ENCODE data around the gene KRT1.

Gene KRT1

GRCh38 chr12:52659395-52659794 lies 20.8 kb downstream of the KRT1 start:
- no peak for FAIRE-seq

DNA sequence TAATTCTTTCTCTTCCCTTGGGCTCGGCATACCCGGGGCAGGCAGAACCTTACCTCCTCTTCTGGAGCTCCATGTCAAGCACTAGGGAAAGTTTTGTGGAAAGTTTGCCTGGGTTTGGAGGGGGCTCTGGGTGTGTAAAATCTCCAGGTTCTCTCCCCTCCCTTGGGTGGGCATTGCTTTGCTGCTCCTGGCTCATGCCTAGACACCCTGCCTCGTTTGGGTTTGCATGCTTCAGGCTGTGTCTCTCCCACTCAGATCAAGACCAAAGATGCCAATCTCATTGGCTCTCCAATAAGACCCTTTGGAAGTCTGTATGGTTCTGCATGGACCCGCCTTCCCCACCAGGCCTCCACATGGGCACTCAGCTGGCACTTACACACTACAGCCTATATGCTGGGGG lies 22.0 kb downstream of the KRT1 start:
- FAIRE-seq, result no peak

DNA sequence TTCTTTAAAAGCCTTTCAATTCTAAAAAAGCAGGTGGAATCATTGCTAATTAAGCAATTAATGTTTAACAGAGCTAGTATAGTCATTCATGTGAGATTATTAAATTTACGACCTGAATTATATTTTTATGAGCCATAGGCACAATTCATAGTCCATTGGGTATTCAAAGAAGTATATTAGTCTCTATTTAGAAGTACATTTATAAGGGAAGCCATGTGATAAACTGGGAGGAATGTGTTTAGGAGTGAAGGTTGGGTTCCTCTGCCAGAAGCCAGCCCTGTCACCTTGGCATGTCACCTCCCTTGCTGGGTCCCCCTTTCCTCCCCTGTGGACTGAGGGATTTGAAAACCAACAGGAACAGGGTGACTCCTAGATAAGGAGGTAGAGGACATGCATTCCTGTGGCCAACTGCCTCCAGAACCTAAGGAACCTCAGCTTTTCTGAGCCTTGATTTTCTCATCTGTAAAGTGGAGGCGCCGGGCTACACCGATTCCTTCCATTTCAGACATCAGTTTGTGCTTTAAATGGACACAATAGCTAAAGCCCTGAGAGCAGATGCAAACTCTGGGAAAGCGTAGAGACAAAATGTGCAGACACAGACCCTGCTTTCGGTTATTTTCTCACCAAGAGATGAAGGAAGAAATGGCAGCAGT lies 22.8 kb downstream of the KRT1 start:
- no peak for FAIRE-seq

- FAIRE-seq, result no peak
These were observed 23.6 kb downstream of the KRT1 start for GRCh38 chr12:52656616-52657015.

DNA sequence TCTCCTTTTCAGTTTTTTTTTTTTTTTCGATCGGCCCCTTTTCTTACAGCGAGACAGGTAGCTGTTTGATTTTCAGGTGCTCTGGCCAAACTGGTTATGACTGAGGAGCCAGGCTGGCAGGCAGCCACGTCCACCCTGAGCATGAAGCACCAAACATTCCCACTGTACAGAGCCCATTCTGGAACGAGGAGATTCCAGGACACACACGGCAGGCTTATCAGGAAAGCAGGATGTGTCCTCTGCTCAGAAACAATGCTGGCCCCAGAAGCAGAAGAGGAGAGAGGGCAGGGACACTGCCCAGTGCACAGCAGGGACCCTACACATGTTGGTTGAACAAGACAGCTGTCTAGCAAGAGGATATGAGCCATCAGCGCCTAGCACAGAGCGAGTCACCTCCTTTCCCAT lies 24.5 kb downstream of the KRT1 start:
- FAIRE-seq, result no peak

- FAIRE-seq, result no peak
These were observed 25.0 kb downstream of the KRT1 start for GRCh38 chr12:52655251-52655650.

DNA sequence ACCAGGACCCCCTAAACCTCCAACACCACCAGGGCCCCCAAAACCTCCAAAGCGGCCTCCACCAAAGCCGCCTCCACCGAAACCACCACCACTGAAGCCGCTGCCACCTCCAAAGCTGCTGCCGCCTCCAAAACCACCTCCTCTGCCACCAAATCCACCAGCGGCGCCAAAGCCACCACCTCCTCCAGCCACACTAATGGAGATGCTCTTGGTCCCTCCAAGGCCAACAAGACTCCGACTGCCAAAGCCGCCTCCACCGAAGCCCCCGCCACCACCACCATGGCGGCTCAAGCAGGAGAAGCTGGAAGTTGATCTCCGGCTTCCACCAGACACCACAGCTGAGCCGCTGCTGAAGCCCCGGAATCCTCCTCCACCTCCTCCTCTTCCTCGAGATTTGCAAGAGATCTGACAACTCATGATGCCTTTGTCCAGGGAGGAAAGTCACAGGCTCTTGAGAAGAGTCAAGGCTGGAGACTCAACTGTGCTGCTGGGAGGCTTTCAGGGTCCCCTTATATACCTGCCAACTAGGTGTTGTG lies 28.4 kb downstream of the KRT1 start, which contains the start of gene KRT2:
TSS of gene KRT2 (minus strand) at position 486 of the 536 bp plus-strand sequence. CDS start at position 417, 69 bp downstream.
- FAIRE-seq, result no peak

DNA sequence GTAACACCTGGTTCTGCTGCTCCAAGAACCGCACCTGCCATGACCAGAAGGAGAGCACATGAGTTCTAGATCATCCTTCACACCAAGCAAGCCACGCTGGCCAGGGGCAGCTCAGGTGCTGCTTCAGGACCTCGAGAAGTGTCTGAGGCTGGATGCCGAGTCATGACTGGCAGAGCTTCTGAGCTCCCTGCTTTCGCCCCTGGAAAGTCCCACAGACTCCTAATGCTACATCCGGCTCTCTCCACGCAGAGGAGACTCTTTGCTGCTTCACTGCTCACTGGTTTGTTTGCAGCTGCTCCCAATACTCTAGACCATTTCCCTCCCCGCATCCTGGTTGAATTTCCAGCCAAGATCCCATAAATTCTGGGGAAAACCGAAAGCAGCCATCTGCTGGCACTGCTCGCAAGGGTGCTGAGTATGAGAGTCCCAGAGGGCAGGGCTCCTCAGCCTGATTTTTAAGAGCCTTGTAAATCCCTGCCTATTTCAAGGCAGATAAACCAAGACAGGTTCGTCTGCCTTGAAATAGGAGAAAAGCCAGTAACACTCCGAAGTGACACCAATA lies 29.6 kb downstream of the KRT1 start:
- FAIRE-seq, result no peak

GRCh38 chr12:52649066-52649465 lies 31.1 kb downstream of the KRT1 start:
- no peak for FAIRE-seq

DNA sequence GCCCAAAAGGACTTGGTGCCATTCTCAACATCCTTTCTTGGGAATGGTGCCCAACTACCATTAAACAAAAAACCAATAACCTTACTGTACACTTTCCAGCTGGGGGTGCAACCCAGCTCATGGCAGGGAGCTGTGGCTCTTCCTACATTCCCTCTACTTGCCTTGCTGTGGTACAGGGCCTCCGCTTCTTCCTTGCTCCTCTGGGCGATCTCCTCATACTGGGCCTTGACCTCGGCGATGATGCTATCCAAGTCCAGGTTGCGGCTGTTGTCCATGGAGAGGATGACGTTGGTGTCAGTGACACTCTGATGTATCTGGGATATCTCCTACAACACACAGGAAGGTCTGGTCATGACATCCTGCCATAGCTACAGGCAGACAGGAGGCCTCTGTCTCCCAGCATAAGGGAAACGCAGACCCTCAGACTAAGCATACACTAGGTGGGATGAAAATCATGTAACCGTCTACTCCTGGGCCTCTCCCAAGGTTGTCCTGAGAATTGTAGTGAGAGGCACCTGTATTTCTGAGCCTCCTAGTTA lies 32.1 kb downstream of the KRT1 start:
- no peak for FAIRE-seq

DNA sequence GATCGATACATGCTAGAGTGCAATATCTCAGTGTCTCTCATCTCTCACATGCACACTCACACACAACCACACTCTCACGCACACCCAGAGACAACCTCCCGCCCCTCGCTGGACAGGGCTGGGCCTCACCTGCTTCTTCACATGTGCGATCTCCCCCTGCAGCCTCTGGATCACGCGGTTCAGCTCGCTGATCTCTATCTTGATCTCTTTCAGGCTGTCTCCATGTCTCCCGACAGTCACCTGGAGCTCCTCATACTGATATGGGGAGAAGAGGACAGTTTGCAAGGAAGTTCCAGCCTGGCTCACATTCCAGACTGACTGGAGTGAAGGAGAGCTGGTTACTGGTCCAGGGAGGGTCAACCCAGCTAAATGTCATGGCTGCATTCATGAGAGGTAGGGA lies 32.6 kb downstream of the KRT1 start:
- FAIRE-seq, result no peak

GRCh38 chr12:52646613-52647012 lies 33.6 kb downstream of the KRT1 start:
- FAIRE-seq, result no peak

GRCh38 chr12:52645982-52646381 lies 34.2 kb downstream of the KRT1 start:
- FAIRE-seq, result no peak

GRCh38 chr12:52645120-52645761 lies 35.0 kb downstream of the KRT1 start:
- FAIRE-seq, result no peak

DNA sequence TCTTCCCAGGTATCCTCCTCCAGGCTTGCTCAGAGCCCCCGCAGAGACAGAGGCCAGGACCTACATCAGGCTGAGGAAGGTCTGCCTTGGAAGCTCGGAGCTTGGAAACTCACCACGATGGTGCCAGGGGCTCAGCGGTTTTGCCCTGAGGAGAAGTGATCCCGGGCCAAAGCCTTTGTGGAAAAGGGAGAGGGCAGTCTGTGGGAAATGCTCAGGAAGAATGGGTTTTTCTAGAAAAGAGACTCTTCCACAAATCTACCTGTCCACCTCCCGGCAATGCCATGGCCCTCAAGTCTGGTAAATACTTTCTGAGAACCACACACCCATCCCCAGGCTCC lies 36.2 kb downstream of the KRT1 start:
- no peak for FAIRE-seq

- no peak for FAIRE-seq
These were observed 36.8 kb downstream of the KRT1 start for GRCh38 chr12:52643233-52644077.

DNA sequence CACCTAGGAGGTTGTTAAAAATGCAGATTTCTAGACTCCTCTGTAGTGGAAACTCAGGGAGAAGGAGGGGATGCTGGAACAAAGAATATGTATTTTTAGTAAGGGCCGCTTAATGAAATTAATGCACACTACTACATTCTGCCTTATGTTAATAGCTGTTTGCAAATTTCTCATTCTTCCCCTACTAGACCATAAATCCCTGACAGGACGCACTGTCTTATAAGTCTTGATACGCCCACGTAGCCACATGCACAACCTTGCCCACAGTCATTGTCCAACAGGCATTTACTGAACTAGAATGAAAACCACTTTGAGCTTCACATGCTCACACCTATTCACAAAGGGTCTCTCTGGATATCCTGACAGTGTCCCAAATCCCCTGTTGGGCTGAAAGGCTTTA lies 38.7 kb downstream of the KRT1 start:
- no peak for FAIRE-seq

DNA sequence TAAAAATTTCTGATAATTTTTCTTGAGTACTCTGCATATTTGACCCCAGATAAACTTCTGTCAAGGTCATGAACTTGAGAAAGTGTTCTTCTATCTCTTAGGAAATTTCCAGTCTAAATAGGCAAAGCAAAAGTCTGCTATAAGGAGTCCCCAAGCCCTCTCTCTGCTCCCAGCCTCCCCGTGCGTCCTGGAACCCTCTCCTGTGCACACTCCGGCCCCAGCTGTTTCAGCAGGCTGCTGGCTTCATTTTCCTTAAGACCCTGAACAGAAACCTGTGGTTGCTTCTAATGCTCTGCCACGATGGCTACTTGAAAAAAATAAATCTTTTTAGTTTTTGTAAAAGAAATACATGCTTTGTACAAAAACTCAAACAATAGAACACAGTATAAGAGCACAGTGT lies 42.9 kb downstream of the KRT1 start:
- no peak for FAIRE-seq

DNA sequence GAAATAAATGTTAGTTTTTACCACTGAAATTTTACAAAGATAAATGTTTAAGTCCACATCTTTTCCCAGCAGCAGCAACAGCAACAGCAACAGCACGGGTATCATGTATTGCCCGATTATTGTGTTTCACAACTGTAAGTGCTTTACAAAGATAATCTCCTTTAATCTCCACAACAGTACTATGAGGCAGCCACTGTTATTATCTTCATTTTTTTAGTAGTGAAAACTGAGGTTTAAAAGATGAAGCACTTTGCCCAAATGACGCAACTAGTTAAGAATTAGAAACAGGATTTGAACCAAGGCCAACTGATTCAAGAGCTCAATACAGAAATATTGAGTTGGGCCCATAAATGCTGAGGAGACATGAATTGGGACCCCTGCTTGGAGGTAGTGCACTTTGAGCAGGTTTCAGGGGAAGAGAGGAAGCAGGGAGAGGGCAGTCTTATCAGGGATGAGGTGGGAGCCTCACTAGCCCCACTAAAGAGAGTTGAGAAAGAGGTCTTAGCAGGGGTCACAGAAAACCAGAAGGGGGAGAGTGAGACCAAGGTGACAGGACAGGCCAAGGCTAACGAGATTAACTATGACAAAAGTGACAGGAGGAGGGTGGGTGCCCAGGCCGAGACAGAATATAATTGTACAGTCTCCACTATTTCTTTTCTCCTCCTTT lies 43.5 kb downstream of the KRT1 start:
- FAIRE-seq, result no peak

DNA sequence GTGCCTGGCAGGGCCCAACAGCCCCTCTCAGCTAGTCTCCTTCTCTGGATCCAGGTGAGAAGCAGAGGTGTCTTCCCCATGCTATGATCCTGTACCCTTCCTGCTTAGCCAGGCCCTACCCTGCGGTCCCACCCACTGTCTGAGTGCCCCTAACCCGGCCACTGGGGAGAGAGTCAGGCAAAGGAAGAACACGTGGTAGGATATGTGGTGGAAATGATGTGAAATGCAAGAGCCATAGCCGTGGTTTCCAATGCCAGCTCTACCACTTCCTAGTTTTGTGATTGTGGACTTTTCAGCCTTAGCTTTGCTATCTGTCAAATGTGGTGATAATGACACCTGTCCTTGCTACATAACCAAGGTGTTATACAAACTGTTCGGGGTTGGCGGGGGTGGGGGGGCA lies 44.0 kb downstream of the KRT1 start:
- no peak for FAIRE-seq

- FAIRE-seq, result no peak
These were observed 45.7 kb downstream of the KRT1 start for GRCh38 chr12:52634266-52635056.

DNA sequence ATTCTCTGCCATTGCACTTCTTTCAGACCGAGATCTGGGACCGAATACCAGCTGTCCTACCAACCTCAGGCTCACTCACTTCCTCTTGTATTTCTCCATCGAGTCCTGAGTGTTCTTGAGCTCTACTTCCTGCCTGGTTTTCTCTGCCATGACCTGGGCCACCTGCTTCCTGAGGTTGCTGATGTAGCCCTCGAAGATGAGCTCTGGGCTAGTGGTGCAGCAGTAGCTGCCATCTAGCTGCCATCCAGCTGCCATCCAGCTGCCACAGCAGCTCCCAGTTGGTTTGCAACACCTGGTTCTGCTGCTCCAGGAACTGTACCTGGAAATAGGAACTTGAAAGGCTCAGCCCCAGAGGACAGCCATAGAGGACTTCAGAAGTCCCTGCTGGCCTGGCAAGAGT lies 46.8 kb downstream of the KRT1 start:
- no peak for FAIRE-seq

All from TTC549 (cell line).